HL-60 (cell line): ENCODE data around the gene SGO2.

Experiments used
- CTCF ChIP-seq: IDR thresholded peaks from one replicate; pipeline ENCODE4 v1.5.1; 2011; ENCODE audit warnings: low read length, control low read depth, inconsistent platforms; ENCODE audit not compliant: insufficient read depth
- GABPA ChIP-seq: IDR thresholded peaks from 2 replicates; pipeline ENCODE4 v1.6.1; 2012; ENCODE audit warnings: low read depth
- POLR2AphosphoS5 ChIP-seq: IDR thresholded peaks from 2 replicates; pipeline ENCODE4 v1.6.1; 2012; ENCODE audit warnings: low read depth
- TF ChIP-seq, protein P1 (sequence below): IDR thresholded peaks from 2 replicates; pipeline ENCODE4 v1.6.1; 2012; ENCODE audit warnings: low read depth; ENCODE audit not compliant: insufficient replicate concordance

DNA sequence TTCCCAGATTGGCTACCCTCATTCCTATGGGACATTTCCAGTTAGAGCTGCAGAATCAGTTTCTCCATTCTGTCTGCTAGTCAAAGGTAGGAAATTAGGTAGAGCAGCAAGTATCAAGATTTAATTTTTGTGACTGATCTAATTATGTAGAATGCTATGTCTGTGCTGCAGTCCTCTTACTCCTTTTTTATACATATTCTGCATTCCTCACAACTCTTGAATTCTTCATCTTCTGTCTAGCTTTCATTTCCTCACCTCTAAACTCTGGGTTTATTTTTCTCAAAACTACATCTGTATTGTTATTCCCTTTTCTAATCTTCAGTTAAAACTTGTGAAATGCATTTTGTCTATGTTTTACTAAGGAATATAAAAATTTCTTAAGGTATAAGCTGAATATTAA lies 8.6 kb downstream of the SGO2 start:
- TF ChIP-seq CTCF (no peak), POLR2AphosphoS5 (no peak), GABPA (no peak)
- TF ChIP-seq, protein P1, sequence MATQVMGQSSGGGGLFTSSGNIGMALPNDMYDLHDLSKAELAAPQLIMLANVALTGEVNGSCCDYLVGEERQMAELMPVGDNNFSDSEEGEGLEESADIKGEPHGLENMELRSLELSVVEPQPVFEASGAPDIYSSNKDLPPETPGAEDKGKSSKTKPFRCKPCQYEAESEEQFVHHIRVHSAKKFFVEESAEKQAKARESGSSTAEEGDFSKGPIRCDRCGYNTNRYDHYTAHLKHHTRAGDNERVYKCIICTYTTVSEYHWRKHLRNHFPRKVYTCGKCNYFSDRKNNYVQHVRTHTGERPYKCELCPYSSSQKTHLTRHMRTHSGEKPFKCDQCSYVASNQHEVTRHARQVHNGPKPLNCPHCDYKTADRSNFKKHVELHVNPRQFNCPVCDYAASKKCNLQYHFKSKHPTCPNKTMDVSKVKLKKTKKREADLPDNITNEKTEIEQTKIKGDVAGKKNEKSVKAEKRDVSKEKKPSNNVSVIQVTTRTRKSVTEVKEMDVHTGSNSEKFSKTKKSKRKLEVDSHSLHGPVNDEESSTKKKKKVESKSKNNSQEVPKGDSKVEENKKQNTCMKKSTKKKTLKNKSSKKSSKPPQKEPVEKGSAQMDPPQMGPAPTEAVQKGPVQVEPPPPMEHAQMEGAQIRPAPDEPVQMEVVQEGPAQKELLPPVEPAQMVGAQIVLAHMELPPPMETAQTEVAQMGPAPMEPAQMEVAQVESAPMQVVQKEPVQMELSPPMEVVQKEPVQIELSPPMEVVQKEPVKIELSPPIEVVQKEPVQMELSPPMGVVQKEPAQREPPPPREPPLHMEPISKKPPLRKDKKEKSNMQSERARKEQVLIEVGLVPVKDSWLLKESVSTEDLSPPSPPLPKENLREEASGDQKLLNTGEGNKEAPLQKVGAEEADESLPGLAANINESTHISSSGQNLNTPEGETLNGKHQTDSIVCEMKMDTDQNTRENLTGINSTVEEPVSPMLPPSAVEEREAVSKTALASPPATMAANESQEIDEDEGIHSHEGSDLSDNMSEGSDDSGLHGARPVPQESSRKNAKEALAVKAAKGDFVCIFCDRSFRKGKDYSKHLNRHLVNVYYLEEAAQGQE = no peak
